ENCODE data around the gene AIFM2. TPM values are rescaled to one million over a fixed set of nuclear protein-coding genes. Genes with fewer than 3 reads are reported as not detected.

The AIFM2 gene
- total RNA-seq, 4 donors from 2014 or later = 6.3 to 8.2 (median 7.0) TPM

DNA sequence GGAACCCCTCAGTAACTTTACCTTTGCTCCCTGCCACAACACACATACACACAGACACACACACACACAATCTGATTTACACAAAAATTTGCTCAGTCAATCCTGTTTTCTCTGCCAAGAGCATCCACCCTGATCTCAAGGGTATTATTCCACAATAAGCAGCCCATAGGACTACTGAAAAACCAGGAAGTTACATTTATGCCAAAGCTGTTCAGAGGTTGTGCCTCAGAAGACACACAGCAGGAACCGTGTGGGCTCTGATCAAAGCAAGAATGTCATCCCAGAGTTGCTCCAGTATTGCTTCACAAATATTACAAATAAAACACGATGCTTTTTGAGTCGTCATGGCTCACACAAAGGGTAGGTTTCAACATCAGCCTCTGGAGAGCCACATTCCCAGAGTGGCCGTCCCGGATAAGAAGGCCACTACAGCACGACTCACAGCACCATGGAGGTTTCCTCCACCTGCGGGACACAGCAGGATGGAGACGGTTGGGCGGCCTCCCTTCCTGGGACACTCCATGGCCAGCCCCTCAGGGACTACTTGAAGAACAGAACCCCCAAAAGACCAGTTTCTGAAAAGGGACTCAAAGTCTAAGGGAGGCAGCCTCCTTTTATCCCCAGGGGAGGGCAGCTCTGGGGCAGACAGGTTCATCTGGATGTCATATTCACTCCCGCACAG, 1.6 kb downstream of the AIFM2 start:
- TF ChIP-seq, protein P1, sequence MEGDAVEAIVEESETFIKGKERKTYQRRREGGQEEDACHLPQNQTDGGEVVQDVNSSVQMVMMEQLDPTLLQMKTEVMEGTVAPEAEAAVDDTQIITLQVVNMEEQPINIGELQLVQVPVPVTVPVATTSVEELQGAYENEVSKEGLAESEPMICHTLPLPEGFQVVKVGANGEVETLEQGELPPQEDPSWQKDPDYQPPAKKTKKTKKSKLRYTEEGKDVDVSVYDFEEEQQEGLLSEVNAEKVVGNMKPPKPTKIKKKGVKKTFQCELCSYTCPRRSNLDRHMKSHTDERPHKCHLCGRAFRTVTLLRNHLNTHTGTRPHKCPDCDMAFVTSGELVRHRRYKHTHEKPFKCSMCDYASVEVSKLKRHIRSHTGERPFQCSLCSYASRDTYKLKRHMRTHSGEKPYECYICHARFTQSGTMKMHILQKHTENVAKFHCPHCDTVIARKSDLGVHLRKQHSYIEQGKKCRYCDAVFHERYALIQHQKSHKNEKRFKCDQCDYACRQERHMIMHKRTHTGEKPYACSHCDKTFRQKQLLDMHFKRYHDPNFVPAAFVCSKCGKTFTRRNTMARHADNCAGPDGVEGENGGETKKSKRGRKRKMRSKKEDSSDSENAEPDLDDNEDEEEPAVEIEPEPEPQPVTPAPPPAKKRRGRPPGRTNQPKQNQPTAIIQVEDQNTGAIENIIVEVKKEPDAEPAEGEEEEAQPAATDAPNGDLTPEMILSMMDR (IDR thresholded peaks at IDR 0.05) = no peak
- TF ChIP-seq POLR2A (IDR thresholded peaks at IDR 0.05) = no peak
- DNase-seq (ENCODE audit: low spot score in 2 of 2) = peak in 1 of 2 donors; percentile 88
- 63 to 72% methylated on average over 8 to 10 of the region's 10 CpGs for WGBS, 2 donors
- H3K4me3 ChIP-seq (ENCODE audit: low read depth, poor library complexity, severe bottlenecking) = no peak overlapping the region
- intact Hi-C loops (cut with DNase I; ENCODE audit: low total_unique reads) = no loop called here

DNA sequence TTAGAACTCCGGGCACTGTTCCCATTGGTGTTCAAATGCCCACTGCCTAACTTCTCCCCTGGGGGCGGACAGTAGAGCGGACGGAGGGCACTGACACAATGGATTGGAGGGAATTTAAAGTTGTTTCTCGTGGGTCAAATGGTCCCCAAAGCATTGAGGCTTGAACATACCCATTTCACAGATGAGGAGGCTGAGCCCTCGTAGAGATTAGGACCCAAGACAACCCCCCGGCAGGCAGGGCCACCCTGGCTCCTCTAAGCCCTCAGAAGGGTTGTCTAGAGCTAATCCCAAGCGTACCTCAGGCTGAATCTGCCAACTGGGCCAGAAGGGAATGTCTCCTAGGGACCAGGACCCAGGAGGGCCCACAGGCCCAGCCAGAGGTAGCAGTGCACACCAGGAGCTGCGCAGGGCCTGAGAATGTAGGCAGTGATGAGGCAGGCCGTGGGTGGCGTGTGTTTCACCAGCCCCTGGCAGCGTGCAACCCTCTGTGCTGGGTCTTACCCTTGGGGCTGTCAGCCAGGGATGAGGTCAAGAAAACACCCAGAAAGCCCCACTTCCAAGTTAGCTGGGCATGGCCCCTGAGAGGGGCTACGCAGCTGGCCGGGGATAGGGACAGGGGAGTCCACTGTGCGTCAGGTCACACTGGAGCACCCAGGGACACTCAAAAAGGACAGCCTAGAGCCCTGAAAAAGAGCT, 5.8 kb downstream of the AIFM2 start:
- H3K4me3 ChIP-seq (ENCODE audit: low read depth, poor library complexity, severe bottlenecking) = no peak overlapping the region
- TF ChIP-seq, protein P1 (IDR thresholded peaks at IDR 0.05) = no peak
- TF ChIP-seq POLR2A (IDR thresholded peaks at IDR 0.05) = no peak
- 95 to 97% methylated on average over 11 to 15 of the region's 15 CpGs for WGBS, 2 donors
- DNase-seq (ENCODE audit: low spot score in 2 of 2) = no peak
- intact Hi-C loops (cut with DNase I; ENCODE audit: low total_unique reads) = no loop called here

DNA sequence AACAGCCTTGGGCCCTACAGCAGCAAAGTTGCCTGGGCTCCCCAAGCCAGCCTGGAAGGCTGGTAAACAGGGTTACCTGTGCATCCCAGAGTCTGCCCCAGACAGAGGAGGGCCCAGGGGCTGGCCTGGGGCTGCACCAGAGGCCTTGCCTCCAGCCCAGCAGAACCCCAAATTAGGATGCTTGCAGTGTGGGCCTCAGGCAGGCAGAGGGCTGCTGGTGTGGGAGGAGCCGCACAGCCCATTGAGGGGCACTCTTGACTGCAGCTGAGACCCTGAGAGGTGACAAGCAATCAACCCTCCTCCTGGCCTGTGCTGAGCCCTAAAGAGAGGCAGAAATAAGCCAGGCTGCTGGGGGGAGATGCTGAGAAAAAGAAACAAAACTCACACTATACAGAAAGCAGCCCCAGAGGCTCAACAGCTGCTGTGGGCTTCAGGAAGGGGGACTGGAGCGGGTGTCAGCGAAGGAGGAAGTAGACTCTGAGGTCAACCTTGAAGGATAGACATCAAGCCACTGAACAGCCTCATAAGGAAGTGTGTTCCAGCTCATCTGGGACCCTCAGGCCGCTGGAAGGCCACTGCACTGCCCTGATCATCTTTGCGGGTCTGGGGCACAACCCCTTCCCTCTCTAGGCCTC, 6.6 kb downstream of the AIFM2 start:
- H3K4me3 ChIP-seq (ENCODE audit: low read depth, poor library complexity, severe bottlenecking) = no peak overlapping the region
- TF ChIP-seq, protein P1 (IDR thresholded peaks at IDR 0.05) = no peak
- TF ChIP-seq POLR2A (IDR thresholded peaks at IDR 0.05) = no peak
- DNase-seq (ENCODE audit: low spot score in 2 of 2) = no peak
- WGBS, 2 donors = 91 to 98% methylated on average over 5 of the region's 5 CpGs
- intact Hi-C loops (cut with DNase I; ENCODE audit: low total_unique reads) = no loop called here

DNA sequence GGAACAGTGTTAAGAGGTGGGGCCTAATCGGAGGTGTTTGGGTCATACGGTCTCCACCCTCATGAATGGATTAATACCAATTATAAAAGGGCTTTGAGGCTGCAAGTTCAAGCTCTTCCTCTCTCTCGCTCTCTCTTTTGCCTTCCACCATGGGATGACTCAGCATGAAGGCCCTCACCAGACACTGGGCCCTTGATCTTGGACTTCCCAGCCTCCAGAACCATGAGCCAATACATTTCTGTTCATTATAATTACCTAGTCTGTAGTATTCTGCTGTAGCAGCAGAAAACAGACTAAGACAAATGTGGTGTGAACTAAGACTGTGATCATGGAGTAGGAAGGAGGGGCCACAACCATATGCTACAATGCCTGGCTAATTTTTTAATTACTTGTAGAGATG, 7.7 kb downstream of the AIFM2 start:
- no peak overlapping the region for H3K4me3 ChIP-seq (ENCODE audit: low read depth, poor library complexity, severe bottlenecking)
- DNase-seq (ENCODE audit: low spot score in 2 of 2) = no peak
- WGBS, 2 donors = 91 to 97% methylated on average over 3 of the region's 3 CpGs
- intact Hi-C loops (cut with DNase I; ENCODE audit: low total_unique reads) = no loop called here
- TF ChIP-seq, protein P1 (IDR thresholded peaks at IDR 0.05) = no peak
- TF ChIP-seq POLR2A (IDR thresholded peaks at IDR 0.05) = no peak

DNA sequence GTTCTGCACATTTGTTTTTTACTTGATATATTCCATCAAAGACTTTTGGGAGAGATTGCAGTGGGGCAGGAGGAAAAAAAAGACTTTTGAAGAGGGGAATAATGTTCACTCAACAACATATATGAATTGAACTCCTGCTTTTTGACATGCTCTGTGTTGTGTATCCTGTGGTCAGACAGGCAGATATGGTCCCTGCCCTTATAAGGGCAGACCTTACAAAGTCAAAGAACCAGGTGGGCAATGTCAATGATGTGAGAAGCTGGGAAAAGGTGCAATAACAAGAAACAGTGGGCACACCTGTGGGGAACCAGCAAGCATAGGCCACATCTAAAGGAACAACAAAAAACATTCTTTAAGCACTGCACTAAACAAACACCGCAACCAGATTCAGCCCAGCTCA, 8.2 kb downstream of the AIFM2 start:
- no peak overlapping the region for H3K4me3 ChIP-seq (ENCODE audit: low read depth, poor library complexity, severe bottlenecking)
- TF ChIP-seq POLR2A (IDR thresholded peaks at IDR 0.05) = no peak
- TF ChIP-seq, protein P1 (IDR thresholded peaks at IDR 0.05) = no peak
- no peak for DNase-seq (ENCODE audit: low spot score in 2 of 2)
- intact Hi-C loops (cut with DNase I; ENCODE audit: low total_unique reads) = no loop called here
- 95 to 100% methylated on average over 1 of the region's 1 CpG for WGBS, 2 donors

Measured in lower leg skin (tissue), 4 donors.